ENCODE data around the gene STMN1.

DNA sequence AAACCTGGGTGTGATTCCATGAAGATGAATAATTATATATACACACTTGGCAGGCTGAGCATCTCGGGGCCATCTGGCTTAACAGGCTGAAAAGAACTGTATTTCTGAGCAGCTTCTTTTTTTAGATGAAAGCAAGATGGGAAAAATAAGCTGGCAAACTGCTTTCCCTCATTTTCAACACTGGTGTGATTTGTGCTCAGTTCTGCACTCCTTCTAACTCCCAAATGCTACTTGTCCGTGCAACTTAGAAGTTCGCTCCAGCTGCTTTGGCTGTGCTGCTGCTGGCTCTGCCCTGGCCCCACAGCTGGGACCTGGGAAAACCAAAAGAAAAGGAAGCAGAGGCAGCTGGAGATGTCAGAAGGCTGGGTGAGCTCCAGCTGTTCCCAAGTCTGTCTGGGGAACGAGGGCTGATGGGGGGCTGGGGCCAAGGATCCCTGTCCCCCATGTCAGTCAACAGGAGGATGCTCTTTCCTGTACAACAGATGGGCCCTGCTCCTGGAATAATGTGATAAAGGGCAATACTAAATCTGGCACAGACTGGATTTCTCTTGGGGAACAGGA is 46.7 kb upstream of the STMN1 start:
- TF ChIP-seq, protein P1, sequence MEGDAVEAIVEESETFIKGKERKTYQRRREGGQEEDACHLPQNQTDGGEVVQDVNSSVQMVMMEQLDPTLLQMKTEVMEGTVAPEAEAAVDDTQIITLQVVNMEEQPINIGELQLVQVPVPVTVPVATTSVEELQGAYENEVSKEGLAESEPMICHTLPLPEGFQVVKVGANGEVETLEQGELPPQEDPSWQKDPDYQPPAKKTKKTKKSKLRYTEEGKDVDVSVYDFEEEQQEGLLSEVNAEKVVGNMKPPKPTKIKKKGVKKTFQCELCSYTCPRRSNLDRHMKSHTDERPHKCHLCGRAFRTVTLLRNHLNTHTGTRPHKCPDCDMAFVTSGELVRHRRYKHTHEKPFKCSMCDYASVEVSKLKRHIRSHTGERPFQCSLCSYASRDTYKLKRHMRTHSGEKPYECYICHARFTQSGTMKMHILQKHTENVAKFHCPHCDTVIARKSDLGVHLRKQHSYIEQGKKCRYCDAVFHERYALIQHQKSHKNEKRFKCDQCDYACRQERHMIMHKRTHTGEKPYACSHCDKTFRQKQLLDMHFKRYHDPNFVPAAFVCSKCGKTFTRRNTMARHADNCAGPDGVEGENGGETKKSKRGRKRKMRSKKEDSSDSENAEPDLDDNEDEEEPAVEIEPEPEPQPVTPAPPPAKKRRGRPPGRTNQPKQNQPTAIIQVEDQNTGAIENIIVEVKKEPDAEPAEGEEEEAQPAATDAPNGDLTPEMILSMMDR (IDR thresholded peaks at IDR 0.05; ENCODE audit: control extremely low read depth in 1 of 3, insufficient read depth in 1 of 3, low read depth in 1 of 3, low read length in 3 of 3): no peak
- no peak for TF ChIP-seq TBP (IDR thresholded peaks at IDR 0.05; ENCODE audit: low read depth, low read length)
- TF ChIP-seq EZH2 (IDR thresholded peaks at IDR 0.05; ENCODE audit: low read depth, low read length, severe bottlenecking): no peak
- no peak for TF ChIP-seq RNF2 (IDR thresholded peaks at IDR 0.05; ENCODE audit: borderline replicate concordance, low read depth, low read length, missing control alignments, poor library complexity, severe bottlenecking)
- TF ChIP-seq POLR2A (IDR thresholded peaks at IDR 0.05; ENCODE audit: control extremely low read depth in 1 of 2, low read depth in 2 of 2, low read length in 2 of 2): no peak
- no peak for TF ChIP-seq RAD21 (IDR thresholded peaks at IDR 0.05 in 1 of 2, conservative IDR thresholded peaks at IDR 0.05 in 1 of 2; ENCODE audit: low read depth in 2 of 2, low read length in 2 of 2)
- TF ChIP-seq SIN3A (conservative IDR thresholded peaks at IDR 0.05 in 1 of 2, IDR thresholded peaks at IDR 0.05 in 1 of 2; ENCODE audit: low read depth in 1 of 2, low read length in 2 of 2): no peak
- TF ChIP-seq CEBPB (IDR thresholded peaks at IDR 0.05; ENCODE audit: low read depth, low read length): no peak
- no peak for TF ChIP-seq ZNF274 (IDR thresholded peaks at IDR 0.05; ENCODE audit: borderline replicate concordance, extremely low read depth, low read length)
- TF ChIP-seq, protein P2, sequence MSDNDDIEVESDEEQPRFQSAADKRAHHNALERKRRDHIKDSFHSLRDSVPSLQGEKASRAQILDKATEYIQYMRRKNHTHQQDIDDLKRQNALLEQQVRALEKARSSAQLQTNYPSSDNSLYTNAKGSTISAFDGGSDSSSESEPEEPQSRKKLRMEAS (IDR thresholded peaks at IDR 0.05): no peak
- TF ChIP-seq POLR2AphosphoS5 (IDR thresholded peaks at IDR 0.05; ENCODE audit: low read depth, low read length): no peak
- no peak for TF ChIP-seq SUZ12 (IDR thresholded peaks at IDR 0.05; ENCODE audit: low read length)
- TF ChIP-seq SIX5 (IDR thresholded peaks at IDR 0.05; ENCODE audit: low read depth, low read length): no peak
- no peak for TF ChIP-seq ASH2L (IDR thresholded peaks at IDR 0.05; ENCODE audit: low read length)

All from H1 (cell line).